ENCODE measurements around the gene PBRM1. TPM values are rescaled to one million over a fixed set of nuclear protein-coding genes. Genes with fewer than 3 reads are reported as not detected.
"Not testable (repeated sequence)": the region's sequence is repeated elsewhere in the genome, so short reads cannot be mapped to it uniquely, and the experiment has no call there.

PBRM1 gene
- polyA plus RNA-seq, 4 donors = 53.5 to 64.5 (median 56.1) TPM

DNA sequence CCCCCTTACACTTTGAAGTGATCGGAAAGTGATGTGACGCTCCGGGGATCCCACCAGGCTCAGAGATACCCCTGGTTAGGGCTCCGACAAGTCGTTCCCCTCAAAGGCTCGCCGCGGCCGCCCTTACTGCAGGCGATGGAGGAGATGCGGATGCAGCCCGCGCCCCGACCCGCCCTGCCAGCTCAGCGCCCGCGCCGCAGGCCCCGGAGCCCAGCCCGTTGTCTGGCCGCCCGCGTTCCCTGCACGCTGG is 19.6 kb upstream of the PBRM1 start:
- DNase-seq (ENCODE audit: low read depth in 4 of 4, low spot score in 2 of 4) = no peak

DNA sequence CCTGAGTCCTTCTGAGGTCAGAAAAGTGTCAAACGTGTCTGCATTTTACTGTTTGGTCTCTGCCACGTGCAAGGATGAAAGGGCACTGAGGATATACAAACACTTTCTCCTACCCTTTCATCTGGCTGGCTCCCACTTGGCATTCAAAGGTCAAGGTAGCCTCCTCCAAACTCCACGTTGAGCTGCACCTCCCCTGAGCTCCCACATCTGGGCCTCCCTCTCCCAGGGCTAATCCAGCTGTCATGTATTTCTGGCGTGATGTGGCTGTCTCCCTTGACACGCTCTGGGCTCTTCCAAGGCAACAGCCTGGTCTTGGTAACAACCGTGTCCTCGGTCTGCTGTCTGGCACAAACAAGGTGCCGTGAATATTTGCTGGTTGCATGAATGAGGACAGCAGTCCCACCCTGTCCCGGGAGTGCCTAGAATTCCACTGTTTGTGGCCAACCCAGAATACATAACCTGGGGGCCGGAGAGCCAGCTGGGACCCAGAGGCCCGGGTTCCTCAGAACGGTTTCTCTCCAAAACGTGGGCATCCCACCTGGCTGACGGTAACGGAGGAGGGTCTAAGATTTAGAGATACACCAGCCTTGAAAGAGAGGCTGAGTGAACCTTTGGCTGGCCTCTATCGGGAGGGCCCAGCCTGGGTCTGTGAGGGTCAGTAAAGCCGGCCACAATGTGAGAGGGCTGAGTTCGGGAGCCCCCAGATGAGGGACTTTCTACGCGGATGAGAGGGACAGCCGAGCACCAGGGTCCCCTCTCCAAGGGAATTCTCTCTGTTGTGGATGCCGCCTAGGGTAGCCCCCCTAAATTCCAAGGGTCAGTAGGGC is 19.1 kb upstream of the PBRM1 start:
- DNase-seq (ENCODE audit: low read depth in 4 of 4, low spot score in 2 of 4) = no peak

DNA sequence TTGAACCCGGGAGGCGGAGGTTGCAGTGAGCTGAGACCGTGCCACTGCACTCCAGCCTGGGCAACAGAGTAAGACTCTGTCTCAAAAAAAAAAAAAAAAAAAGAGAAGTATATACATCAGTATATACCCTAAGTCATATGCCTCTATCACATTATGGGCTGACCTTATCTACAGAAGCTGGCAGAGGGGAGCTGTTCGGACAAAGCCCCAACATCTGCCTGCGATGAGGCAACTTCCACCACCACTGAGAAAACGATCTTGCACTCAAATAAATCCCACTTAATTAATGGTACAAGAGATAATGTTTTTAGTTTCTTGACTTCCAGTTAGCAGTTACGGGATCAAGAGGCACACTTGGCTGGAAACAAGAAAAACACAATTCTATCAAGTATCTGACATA is 17.6 kb upstream of the PBRM1 start:
- no peak for DNase-seq (ENCODE audit: low read depth in 4 of 4, low spot score in 2 of 4)

DNA sequence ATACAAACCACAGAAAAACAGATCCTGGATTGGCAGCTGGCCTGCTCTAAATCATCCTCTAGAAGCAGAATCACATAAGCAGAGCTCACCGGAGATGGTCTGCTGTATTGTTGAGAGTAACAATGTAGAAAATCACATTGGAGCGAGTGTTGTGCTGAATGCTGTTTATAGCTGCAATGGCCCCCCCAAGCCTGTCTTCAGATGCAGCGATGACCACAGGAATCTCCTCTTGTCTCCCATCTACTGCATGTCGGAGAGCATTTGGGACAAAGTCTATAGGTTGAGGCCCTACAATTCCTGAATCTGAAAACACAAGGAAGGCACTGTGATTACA is 11.9 kb upstream of the PBRM1 start:
- DNase-seq (ENCODE audit: low read depth in 4 of 4, low spot score in 2 of 4) = no peak

DNA sequence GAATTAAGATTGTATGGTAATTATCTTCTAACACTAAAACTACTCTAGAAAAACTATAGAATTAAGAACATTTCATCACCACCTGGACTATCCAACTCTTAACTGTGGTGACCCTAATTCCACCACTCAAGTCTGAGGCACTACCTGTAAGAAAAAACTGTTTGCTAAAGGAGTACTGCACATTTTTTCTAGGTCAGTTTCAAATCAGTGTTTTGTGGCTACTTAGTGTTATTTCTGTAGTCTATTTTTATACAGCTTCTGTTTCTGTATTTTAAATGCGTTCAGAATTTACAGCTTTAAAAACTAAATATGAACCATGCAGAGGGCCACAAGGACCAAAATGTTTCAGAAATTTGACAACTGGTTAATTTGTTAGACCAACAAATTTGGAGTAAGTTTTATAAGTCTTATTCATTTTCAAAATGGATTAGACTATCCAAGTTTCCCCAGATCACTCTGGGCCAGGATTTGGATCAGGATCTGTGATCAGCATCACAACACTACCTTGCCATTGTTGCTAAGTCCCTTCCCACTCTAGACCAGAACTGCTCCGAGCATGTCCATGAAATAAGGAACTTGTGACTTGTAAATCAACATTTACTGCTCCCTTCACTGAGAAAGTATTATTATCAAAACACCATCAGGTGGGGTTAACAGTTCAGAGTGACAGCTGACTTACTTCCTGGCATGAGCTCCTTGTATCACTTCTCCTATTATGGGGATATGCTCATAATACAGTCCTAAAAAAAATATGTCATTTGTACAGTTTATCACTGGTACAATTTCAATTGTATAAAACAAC is 11.3 kb upstream of the PBRM1 start:
- no peak for DNase-seq (ENCODE audit: low read depth in 4 of 4, low spot score in 2 of 4)

DNA sequence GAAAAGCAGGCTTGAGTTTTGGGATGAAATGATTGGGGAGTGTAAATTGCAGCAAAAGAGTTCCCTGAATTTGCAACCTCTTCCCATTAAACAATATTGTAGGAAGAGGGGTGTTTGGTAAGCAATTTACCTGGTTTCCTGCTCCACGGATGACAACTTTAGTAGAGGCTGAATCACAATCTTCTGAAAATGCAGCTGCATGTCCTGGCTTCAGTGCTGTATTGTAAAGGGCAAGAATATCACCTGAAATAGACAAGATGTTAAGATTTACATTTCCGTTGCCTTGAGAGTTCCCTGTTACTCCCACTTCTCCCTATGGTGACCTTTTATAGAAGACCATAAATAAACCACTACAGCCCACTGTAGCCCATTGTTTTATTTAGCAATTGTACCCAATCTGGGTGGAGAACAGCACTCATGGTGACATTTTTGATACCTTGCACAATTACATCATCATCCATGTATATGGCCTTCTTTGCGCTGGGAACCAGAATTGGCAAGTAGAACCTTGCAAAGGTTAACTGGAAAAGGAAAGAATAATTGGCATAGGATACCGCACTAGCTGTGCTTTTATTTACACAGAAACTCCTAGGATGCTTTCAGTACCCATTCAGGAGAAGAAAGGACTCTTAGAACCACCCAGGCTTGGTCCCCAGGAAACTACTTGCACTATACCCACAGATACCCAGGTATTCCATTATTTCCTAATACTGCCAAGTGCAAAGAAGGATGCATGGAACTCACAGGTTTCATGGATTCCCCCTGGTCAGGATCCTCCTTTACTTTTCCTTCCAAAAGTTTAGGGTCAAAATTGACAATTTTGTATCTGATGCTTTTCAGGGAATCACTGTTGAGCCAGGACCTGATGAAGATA is 10.3 kb upstream of the PBRM1 start:
- DNase-seq (ENCODE audit: low read depth in 4 of 4, low spot score in 2 of 4) = no peak

DNA sequence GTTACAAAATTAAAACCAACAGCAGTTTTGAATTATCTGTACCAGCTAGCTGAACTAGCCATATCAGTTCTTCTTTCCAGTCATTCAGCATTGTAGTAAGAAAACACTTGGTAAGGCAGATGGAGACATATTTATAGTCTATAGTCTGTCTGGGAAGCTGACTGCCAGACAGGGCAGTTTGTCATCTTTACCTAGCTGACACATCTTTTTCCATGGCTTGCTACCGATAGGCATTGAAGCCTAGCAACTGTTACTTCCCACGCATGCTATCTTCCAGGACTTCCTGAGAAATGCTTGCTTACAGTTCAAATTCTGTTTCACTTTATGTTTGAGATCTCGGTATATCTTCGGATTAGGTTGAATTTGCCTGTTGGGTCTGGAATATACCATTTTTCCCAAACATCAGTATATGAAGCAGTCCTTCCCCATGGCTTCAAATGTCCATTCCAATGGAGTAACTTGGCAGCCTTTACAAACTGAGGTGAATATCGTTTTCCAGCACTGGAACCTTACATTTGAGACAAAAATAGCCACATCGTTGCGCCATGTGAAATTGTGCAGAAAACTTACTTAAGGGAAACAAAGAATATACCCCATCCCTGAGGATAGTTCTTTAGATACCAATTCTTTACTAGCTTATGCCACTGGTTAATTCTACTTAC is 8.9 kb upstream of the PBRM1 start:
- no peak for DNase-seq (ENCODE audit: low read depth in 4 of 4, low spot score in 2 of 4)

DNA sequence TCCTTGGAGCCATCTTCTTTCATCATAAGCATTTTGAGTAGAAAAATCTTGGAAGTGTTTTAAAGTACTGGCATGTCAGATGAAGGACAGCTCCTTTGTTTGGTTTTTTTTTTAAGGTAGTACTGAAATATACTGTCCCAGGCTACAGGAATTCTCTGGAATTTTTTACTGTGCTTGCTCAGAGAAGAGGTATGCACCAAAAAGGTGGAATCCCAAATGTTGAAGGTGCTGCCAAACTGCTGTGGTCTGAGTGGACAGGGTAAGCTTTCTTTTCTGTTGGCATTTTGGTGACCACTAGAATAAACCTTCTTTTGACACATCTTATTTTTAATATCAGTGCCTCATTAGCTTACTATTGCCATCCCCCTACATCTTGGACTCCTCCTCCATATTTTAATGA is 7.4 kb upstream of the PBRM1 start:
- no peak for DNase-seq (ENCODE audit: low read depth in 4 of 4, low spot score in 2 of 4)

DNA sequence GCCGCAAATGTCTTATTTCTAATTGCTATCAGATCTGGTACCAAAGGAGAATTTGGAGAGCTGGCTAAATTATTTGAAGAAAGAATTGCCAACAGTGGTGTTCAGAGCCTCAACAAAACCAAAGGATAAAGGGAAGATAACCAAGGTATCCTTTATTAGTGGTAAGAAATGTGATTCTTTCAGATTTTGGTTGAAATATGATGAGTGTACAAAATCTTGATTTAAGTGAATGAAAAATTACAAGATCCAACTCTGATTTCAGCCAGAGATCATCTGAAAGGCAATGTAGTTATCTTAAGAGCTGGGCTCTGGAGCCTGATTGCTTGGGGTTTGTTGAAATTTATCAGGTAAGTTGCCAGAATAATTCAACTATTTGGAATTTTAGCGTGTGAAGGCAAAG is 4.8 kb upstream of the PBRM1 start:
- DNase-seq (ENCODE audit: low read depth in 4 of 4, low spot score in 2 of 4) = no peak

DNA sequence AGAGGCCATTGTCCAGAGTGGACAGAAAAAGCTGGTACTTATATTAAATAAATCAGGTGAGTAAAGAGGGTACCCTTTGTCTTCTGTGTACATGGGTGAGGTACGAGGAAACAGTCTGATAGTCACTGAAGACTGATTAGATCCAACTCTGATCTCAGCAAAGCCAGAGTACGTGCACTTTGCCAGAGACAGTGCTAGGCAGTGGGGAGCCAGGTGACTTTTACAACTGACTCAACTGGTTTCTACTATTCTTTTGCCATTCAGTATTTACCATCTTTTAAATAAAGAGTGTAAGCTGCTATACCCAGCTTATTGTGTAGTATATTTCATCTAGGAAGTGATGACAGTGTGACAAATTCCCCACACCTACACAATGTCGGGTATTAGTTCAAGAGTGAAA is 3.4 kb upstream of the PBRM1 start:
- no peak for DNase-seq (ENCODE audit: low read depth in 4 of 4, low spot score in 2 of 4)

DNA sequence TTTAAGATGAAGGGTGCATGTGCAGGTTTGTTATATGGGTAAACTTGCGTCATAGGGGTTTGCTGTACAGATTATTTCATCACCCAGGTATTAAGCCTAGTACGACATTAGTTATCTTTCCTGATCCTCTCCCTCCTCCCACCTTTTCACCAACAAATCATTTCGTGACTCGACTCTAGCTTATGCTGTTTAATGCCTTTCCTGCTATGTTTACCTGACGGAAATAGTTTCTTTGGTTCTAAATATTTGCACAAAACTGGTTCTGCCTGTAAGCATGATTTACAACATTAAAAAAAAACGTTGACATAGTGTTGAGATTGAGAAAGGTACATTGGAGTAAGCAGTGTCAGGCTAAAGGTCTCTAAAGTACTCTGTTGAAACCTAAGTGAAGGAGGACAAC is 2.6 kb upstream of the PBRM1 start:
- DNase-seq (ENCODE audit: low read depth in 4 of 4, low spot score in 2 of 4) = no peak

DNA sequence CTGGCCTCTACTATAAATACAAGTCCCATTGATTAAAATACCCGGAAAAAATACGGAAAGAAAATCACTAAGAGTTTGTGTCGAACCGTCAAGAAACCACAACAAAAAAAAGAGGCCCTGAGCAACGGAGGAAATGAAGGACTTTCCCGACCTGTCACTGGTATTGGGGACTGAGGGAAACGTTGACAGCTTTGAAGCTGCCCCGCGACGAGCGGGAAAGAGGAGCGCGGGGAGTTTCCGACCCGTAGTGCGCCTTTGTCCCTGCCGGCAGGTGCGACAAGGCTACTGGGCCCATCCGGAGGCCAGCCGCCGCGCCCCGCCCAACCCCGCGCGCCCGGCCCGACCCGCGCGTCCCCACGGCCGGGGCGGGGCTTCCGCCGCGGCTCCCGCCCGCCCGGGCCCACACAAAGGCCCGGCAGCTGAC is 416 bp downstream of the PBRM1 start:
- DNase-seq (ENCODE audit: low read depth in 4 of 4, low spot score in 2 of 4) = peak in 2 of 4 donors; percentile 26 to 41

DNA sequence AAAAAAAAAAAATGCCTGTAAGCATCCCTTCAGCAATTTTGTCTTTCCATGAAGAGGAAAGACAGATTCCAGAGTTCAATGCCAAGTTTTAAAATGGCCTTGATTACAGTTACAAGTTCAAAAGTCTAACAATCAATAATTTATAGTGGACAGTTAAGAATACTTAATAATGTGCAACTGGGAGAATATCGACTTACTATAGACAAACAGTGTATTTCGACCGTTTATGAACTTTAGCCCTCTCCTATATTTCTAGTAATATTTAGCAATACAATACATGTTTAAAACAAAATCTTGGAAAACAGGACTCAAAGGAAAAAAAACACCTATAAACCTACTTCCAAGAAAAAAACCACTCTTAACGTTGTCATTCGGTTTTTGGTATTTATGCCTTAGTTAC is 1.5 kb downstream of the PBRM1 start:
- no peak for DNase-seq (ENCODE audit: low read depth in 4 of 4, low spot score in 2 of 4)

DNA sequence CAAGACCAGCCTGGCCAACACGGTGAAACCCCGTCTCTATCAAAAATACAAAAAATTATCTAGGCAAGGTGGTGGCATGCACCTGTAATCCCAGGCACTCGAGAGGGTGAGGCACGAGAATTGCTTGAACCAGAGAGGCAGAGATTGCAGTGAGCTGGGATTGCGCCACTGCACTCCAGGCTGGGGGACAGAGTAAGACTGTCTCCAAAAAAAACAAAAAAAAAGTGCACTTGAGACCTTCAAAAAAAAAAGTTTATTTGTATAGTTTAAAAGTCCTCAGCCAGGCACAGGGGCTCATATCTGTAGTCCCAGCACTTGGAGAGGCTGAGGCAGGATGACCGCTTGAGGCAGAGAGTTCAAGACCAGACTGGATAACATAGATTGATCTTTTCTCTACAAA is 2.1 kb downstream of the PBRM1 start:
- no peak for DNase-seq (ENCODE audit: low read depth in 4 of 4, low spot score in 2 of 4)

DNA sequence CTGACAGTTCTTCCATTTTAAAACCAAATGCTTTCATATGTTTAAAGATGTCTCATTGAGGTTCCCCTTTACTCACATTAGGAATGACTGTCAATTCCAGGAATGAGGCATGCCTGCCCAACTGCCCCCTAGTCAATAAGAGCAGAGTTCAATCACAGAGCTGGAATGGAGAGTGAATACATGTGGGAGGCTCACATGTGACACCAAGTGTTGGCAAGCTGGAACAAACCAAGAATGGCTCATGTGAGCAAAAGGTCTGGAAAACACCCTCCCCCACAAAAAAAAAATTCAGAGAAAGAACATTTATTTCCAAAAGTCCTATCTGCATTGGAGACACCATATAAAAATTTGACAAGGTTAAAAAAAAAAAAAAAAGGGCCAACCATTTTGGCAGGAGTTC is 3.7 kb downstream of the PBRM1 start:
- no peak for DNase-seq (ENCODE audit: low read depth in 4 of 4, low spot score in 2 of 4)

DNA sequence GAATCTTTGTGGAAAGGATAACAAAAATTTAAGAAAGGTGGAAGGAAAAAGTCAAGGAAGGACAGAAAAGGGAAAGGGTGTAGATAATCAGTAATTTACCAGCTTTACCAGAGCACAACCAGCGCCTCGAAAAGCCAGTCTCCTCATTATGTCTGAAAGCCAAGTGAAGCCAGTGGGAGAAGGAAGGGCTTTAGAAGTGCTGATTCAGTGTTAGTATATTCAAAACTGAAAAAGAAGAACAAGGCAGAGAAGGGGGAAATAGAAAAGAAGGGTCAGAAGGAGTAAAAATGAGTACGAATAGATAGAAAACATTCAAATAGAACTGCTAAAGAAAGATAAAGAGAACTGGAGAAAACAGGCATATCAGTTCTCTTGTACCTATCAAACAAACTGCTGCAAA is 4.1 kb downstream of the PBRM1 start:
- DNase-seq (ENCODE audit: low read depth in 4 of 4, low spot score in 2 of 4) = no peak

DNA sequence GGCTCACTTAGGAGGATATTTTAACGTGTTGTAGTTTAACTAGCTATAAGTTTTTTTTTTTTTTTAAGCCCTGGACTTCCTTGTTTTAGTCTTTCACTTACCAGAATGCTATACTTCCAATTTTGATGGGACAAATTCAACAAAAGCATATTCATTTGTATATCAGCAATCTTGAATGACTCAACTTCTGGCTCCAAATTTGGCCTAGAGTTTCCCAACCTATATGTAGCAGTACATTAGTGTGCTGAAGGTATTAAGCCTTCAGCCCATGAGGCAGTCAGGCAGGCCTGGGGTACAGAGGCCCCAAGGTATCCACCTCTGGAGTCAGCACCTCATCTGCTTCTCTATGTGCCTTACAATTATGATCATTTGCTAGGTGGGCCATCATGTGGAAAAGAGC is 5.9 kb downstream of the PBRM1 start:
- no peak for DNase-seq (ENCODE audit: low read depth in 4 of 4, low spot score in 2 of 4)

DNA sequence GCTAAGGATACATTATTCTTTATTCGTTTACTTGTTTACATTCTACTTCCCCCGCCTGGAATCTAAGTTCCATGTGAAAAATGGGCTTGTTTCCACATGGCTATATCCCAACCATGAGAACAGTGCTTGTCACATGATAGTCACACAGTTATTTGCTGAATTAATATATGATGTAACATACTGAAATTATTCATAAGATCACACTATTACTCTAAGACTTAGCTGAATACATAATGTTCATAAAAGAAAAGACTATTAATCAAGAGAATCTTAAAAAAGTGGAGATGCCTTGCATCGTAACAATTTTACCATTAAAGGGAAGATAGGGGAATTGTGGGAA is 6.5 kb downstream of the PBRM1 start:
- no peak for DNase-seq (ENCODE audit: low read depth in 4 of 4, low spot score in 2 of 4)

DNA sequence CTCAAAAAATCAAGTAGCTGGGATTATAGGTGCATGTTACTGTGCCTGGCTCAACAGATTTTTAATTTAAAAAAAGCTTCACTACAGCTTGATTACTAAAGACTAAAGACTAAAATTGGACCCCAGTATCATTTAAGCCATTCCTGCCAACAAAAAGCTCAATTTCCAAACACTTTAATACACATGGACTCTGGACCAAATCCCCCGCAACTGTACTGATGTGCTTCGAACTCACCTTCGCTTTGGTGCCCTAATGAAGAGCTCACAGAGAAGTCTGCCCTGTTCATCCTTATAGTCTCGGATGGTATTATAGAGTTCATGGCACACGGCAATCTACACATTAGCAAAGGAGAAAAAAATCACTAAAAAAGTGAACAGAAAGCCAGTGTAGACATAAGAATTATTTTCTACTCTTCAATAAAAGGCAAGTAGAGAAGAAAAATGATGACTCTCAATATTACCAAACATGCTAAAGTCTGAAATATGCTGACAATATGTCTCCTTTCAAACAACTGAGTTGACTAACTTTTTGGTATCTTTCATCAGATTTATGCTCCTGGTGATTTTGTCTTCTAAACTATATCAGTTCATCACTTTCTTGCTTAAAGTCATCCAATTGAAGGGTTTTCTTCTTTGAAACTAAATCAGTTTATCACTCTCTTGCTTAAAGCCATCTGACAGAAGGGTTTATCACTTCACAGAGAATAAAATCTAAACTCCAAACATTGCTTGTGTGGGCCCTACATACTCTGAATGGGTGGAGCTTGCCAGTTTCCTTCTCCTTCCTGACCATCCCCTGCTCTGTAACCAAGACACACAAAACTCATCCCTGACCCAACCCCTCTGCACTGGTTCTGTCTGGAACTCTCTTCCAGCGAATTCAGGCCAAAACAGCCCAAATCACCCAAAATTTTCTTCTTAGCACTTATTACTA is 7.2 kb downstream of the PBRM1 start:
- no peak for DNase-seq (ENCODE audit: low read depth in 4 of 4, low spot score in 2 of 4)

DNA sequence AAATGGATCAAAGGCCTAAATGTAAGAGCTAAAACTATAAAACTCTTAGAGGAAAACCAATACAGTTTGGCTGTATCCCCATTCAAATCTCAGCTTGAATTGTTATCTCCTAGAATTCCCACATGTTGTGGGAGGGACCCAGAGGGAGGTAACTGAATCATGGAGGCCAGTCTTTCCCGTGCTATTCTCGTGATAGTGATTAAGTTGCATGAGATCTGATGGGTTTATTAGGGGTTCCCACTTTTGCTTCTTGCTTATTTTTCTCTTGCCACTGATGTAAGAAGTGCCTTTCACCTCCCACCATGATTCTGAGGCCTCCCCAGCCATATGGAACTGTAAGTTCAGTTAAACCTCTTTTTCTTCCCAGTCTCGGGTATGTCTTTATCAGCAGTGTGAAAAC is 9.5 kb downstream of the PBRM1 start:
- DNase-seq (ENCODE audit: low read depth in 4 of 4, low spot score in 2 of 4) = not testable (repeated sequence)

Measured in left renal cortex interstitium (tissue), 4 donors.